Esophagus squamous epithelium (tissue), 4 donors: ENCODE results near the gene PALD1.

Experiments
- CTCF ChIP-seq, 6 experiments: fragments of 450-650 bp in 4 of 6; fragments of 200-600 bp in 2 of 6; sonication (generic) in 2 of 6; IDR thresholded peaks; one replicate each; pipeline ENCODE4 v1.5.1; 2016 to 2019; ENCODE audit warnings: antibody characterized with exemption in 6 of 6, mild to moderate bottlenecking in 4 of 6, moderate library complexity in 4 of 6
- POLR2A ChIP-seq, 4 donors: fragments of 450-650 bp; IDR thresholded peaks; one replicate each; pipeline ENCODE4 v1.6.1; 2017; ENCODE audit warnings: antibody characterized with exemption in 4 of 4, mild to moderate bottlenecking in 4 of 4, moderate library complexity in 3 of 4

GRCh38 chr10:70495691-70496261 lies 17.2 kb downstream of the PALD1 start:
- TF ChIP-seq CTCF (IDR thresholded peaks at IDR 0.05), result no peak
- TF ChIP-seq POLR2A (IDR thresholded peaks at IDR 0.05), result no peak
